C1 segment of cervical spinal cord (tissue), 14 donors: ENCODE results near the gene BRD9.
"Not testable (repeated sequence)": the region's sequence is repeated elsewhere in the genome, so short reads cannot be mapped to it uniquely, and the experiment has no call there.

Source experiments
- DNase-seq, 14 donors: peaks; one replicate each; lab custom pipeline; 2025; lab: John Stamatoyannopoulos, UW

The BRD9 gene

DNA sequence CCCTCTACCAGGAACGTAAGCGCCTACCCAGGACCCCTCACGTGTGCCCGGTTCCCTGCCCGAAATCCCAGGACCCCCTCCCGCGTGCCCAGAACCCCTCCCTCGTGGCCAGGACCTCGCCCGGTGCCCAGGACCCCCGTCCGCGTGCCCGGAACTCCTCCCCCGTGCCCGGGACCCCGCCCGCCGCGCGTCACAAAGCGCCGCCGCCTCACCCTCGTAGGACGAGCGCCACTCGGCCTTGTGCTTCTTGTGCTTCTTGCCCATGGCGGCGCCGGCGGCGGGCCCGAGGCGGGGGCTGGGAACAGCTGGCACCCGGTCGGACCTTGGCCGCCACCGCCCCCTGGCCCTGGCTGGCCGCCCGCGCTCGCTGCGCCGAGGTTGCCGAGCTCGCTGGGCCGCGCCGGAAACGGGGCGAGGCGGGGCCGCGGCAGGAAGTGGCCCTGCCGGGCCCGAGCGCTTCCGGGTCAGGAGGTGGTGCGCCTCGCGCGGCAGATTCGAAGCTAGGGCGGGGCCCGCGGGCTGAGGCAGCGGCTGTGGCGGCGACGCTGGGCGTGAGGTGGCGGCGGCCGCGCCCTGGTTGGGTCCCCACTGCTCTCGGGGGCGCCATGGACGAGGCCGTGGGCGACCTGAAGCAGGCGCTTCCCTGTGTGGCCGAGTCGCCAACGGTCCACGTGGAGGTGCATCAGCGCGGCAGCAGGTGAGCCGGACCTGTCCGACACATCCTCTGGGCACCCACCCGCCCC lies at the start of gene BRD9, which contains the start of gene TRIP13:
BRD9 (minus strand) TSS at position 408 of the 743 bp plus-strand sequence; CDS start at position 264, 144 bp downstream.
TRIP13 (plus strand) TSS at position 491 of the 743 bp plus-strand sequence; CDS start at position 606, 115 bp downstream.
- peak in 13 of 14 donors; percentile 38 to 88 (median 63) for DNase-seq

DNA sequence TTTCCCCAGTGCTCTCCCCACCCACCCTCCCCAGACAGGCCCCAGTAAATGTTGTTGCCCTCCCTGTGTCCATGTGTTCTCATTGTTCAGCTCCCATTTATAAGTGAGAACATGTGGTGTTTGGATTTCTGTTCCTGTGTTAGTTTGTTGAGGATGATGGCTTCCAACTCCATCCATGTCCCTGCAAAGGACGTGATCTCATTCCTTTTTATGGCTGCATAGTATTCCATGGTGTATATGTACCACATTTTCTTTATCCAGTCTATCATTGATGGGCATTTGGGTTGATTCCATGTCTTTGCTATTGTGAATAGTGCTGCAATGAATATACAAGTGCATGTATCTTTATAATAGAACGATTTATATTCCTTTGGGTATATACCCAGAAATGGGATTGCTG lies 48.1 kb upstream of the BRD9 start:
- not testable (repeated sequence) for DNase-seq

DNA sequence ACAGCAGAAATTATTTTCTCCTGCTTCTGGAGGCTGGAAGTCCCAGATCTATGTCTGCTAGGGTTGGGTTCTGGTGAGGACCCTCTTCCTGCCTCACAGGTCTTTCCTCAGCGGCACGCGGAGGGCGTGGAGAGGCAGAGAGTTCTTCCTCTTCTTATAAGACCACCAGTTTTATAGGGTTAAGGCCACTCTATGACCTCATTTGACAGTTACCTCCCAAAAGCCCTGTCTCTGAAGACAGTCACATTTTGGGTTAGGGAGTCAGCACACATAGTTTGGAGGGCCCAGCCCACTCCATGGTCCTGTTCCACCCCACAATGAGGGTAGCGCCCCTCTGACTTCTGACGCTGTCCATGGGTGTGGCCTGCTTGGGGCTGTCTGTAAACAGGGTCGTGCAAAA lies 46.8 kb upstream of the BRD9 start:
- no peak for DNase-seq

DNA sequence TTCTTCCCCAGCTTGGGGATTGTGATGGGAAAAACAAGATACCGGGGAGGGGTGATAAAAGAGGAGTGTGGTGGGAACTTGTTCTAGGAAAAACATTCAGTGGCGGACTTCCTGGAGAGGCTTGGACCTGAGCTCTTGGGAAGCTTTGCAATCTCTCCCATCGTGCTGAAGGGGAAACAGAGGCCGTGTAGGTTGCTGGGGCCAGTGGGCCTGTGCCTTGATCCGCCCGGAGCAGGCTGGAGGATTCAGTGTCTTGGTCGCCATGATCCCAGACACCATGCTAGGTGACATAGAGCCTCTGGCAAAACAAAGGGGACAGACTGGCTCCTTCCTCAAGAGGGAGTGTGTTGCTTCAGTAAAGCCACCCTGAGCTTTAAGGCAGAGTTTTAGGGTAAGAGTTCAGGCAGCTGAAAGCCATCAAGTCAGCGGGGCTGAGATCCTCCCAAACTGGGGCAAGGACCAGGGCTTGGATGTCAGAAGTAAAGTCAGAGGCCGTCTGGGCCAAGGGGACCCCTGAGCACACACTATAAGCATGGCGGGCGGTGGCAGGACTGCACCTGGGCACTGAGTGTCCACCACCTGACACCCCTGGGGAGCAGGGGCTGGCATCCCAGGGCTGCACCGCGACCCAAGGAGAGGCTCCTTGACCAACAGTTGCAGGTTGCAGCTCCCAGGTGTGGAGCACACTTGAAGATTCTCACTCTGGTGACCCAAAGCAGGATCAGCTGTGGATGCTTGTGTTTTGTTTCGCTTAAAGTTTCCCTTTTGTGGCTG lies 44.7 kb upstream of the BRD9 start:
- no peak for DNase-seq

DNA sequence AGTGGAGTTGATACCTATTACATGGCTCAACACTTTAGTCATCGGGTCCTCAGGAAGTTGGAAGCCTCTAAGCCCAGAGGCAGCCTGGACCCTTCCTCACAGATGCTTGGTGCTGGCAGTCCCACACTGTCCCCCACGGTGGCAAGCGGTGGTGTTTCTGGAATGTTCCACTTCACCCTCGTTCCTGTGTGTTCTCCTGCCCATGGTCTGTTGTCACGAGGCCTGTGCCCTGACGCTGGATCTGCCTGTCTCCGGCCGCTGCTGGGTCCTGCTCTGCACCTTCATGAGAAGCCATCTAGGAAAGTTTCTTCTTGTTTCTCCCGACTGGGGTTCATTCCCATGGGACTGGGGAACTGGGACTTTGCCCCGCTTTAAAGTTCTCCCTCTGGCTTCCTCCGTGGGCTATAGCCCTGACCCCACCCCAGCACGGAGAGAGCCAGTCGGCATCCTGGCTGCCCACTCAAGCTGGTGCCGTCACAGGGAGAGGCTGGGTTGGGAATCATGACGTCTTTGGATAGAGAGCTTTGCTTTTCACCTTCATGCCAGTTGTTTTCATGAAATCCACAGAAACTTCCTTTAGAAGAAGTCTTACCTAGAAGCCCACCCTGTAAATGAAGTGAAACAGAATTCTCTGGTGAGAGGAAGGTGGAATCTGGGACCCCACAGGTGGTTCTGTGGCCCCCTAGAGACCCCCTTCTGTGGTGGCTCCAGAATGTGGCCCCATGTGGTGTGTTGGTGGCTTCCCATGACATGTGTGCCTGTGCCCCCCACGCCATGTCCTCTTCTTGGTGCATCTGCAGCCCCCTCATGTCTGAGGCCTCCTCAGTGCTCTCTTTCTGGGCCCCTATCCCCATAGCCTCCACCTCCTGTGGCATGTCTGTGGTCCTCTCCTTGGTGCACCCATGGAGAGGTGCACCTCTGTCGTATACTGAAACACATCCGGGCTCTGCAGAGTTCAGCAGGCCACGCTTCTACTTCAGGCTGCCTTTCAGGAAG lies 43.8 kb upstream of the BRD9 start:
- DNase-seq, result no peak

DNA sequence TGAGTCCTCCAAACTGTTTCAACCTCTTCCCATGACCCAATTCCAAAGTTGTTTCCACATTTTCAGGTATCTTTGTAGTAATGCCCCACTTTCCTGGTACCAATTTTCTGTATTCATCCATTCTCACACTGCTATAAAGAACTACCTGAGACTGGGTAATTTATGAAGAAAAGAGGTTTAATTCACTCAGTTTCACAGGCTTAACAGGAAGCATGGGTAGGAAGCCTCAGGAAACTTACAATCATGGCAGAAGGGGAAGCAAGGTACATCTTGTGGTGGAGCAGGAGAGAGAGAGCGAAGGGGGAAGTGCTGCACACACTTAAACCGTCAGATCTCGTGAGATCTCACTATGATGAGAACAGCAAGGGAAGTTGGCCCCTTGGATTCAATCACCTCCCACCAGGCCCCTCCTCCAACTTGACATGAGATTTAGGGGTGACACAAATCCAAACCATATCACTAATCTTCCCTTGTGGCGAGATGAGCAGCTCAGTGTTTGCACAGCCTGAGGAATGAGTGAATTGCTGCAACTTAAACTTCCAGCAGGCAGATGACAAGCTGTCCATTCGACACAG lies 43.0 kb upstream of the BRD9 start:
- DNase-seq, result no peak

DNA sequence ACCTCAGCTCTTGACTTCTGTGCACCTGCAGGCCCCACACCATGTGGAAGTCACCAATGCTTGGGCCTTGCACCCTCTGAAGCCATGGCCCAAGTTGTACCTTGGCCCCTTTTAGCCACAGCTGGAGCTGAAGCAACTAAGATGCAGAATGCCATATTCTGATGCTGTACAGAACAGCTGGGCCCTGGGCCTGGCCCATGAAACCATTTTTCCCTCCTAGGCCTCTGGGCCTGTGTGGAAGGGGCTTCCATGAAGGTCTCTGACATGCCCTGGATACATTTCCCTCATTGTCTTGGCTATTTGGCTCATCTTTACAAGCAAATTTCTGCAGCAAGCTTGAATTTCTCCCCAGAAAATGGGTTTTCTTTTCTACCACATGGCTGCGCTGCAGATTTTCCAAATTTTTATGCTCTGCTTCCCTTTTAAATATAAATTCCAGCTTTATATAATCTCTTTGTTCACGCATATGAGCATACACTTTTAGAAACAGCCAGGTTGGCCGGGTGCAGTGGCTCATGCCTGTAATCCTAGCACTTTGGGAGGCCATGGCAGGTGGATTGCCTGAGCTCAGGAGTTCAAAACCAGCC lies 41.9 kb upstream of the BRD9 start:
- DNase-seq, result not testable (repeated sequence)

DNA sequence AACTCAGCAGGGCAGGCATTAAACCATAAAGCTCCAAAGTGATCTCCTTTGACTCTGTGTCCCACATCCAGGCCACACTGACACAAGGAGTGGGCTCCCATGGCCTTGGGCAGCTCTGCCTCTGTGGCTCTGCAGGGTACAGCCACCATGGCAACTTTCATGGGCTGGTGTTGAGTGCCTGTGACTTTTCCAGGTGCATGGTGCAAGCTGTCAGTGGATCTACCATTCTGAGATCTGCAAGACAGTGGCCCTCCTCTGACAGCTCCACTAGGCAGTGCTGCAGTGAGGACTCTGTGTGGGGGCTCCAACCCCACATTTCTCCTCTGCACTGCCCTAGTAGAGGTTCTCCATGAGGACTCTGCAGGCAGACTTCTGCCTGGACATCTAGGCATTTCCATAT lies 41.4 kb upstream of the BRD9 start:
- DNase-seq, result not testable (repeated sequence)

DNA sequence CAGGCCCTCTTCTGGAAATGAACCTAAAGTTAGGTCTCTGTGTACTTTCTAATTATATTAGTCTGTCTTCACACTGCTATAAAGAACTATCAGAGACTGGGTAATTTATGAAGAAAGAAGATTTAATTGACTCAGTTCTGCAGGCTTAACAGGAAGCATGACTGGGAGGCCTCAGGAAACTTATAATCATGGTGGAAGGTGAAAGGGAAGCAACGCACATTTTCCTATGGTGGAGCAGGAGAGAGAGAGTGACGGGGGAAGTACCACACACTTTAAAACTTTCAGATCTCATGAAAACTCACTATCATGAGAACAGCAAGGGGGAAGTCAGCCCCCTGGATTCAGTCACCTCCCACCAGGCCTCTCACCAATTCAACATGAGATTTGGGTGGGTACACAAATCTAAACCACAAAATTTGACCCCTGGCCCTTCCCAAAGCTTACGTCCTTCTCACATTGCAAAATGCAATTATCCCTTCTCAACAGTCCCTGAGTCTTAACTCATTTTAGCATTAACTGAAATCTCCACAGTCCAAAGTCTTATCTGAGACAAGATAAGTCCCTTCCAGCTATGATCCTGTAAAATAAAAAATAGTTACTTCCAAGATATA lies 40.8 kb upstream of the BRD9 start:
- no peak for DNase-seq

DNA sequence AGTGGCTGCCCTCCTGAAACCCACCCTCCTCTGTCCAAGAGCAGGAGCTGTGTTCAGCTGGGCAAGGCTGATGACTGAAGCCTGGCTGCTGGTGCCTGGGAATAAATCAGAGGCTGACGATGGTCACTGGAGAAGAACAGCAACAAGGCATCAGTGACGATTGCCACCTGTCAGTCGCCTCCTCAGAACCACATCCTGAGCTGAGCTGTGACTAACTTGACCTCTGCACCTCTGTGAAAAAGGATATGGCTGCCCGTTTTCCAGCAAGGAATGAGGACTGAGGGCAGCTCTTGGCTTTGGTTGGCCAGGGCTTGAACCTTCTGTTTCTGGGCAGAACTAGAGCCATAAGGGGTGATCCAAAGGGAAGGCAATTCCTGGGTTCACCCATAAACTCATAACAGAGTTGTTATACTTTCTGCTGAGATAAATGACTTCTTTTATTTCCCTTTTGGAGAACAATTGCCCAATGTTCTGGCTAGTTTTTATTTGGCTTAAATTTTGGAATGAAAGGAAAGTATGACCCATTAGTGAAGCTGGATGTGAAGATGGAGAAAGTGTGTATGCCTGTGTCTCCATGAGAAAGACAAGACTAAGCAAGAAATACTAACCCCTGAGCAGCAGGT lies 40.1 kb upstream of the BRD9 start:
- no peak for DNase-seq

DNA sequence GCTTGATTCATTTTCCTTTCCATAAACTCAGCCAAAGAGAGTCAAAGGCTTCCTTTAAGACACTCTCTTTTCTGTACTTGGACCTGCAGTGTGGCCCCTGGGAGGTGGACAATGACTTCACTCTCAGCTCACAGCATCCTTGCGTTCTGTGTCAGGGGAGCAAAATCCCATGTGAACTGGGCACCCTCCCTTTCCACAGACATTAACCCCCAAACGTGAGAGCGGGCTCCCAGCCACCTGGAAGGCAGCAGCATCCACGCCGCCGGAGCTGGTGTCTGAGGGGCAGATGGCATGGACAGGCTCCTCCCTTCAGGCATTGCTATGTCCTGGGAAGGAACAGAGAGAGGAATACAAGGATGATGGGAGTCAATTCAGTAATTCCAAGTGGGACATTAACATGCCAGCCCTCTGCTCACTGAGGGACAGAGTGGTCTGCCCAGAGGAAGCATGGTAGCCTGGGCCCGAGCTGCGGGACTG lies 39.6 kb upstream of the BRD9 start:
- DNase-seq, result no peak

DNA sequence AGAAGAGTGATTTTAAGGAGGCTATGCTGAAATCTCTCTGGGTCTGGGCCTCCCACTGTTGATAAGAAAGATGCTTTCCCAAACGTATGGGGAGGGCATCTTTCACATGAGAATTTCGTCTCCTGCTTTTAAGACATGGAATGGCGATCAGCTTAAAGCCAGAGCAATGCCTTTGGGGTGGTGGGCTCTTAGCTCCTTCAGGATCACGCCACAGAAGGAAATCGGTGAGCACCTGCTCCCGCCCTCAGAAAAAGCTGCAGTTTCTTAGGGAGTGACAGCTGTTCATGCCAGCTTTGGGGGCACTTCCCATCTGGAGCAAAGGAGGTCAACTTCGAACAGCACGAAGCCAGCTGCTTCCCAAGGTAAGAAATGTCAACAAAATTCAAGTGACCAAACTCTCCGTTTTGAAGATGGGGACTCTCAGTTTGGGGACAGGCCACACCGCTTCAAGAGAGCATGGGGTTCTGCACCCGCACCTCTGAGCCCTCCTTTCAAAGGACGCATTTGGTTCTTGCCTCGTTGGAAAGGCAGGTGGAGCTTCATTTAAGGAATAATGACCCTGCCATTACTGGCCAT lies 39.1 kb upstream of the BRD9 start:
- no peak for DNase-seq

DNA sequence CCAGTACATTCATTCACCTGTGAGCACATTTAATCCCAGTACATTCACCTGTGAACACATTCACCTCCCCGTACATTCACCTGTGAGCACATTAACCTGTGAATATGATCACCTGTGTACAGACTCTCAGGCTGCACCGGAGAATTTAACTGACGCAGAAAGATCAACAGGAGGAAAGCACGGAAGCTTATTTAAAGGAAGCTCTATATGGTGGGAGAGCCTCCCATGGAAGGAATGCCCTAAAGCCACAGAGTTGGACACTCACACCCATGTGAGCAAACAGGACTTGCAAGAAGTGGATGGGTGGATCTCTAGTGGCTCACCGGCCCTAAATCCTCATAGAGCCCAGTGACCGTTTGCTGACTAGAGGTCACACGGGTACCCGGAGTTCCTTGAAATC lies 38.3 kb upstream of the BRD9 start:
- DNase-seq, result no peak

DNA sequence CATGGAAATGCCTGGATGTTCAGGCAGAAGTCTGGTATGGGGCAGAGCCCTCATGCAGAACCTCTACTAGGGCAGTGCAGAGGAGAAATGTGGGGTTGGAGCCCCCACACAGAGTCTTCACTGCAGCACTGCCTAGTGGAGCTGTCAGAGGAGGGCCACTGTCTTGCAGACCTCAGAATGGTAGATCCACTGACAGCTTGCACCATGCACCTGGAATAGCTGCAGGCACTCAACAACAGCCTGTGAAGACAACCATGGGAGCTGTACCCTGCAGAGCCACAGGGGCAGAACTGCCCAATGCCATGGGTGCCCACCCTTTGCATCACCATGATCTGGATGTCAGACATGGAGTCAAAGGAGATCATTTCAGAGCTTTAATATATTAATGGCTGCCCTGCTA lies 37.0 kb upstream of the BRD9 start:
- DNase-seq, result no peak

DNA sequence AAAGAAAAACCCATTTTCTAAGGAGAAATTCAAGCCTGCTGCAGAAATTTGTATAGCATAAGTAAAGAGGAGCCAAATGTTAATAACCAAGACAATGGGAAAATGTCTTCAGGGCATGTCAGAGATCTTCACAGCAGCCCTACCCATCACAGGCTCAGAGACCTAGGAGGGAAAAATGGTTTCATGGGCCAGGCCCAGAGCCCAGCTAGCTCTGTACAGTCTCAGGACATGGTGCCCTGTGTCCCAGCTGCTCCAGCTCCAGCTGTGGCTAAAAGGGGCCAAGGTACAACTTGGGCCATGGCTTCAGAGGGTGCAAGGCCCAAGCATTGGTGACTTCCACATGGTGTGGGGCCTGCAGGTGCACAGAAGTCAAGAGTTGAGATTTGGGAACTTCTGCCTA lies 36.6 kb upstream of the BRD9 start:
- not testable (repeated sequence) for DNase-seq

DNA sequence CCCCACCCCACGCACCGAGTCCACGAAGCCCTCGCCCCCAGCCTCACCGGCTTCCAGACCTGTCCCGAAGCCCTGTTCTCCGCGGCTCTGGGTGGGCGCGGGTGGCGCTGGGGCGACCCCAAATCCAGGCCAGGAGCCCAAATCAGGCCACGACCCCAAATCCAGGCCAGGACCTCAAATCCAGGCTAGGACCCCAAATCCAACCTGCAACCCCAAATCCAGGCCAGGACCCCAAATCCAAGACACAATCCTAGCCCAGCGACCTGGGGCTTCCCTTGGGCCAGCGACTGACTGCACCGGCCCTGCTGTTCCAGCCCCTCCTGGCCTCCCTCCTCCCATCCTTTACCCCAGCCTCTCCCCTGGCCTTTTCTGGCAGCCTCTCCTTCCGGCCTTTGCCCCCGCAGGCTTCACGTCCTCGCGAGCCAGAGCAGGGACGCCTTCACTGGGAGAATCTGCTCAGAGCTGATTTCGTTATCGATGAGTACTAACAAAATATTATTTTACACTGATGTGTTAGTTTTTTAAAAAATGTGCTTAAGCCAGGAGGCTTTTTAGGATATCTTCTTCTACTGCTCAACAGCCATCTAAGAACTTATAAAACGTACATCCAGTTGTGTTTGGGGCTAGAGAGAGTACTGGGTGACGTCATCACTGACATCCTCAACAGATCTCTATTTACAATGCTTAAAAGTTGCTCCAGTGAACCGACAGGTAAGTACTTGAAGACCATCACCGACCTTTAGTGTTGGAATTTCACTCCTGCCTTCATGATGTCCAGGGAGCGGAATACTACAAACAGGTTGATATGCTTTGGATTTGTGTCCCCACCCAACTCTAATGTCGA lies 34.8 kb upstream of the BRD9 start:
- no peak for DNase-seq

DNA sequence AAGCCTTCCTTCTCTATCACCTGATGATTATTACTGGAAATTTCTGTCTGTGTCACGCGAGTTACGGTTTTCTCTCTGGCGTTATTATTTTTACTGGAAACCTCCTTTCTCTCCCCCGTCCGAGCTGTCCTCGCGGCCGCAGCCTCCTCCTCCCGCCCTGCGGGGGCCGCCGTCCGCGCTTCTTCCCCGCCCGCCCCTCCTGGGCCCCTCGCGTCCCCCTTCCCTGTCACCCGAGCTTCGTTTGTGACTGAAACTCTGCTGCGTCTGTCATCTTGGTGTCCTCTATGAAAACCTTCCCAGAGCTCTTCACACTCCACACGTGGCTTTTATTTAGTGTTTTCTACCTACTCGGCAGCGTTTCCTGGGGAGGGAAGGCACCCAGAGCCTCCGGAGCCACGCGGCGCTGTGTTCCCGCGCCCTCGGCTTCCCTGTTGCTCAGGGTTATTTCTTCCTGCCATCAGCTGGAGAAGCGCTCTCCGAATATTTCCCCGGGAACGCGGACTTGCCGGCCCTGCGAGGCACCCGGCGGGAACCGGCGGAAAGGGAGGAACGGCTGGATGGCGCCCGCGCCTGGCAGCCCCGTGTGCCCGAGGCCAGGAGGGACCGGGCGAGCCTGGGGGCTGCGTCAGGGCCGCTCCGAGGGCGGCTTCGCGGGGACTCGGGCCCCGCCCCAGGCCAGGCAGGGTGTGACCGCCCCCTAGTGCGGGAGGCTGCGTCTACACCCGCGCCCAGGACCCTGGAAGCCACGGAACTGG lies 34.0 kb upstream of the BRD9 start:
- DNase-seq, result peak in 1 of 14 donors; percentile 28
